ENCODE data around the gene SPRN.
"Not testable (repeated sequence)": the region's sequence is repeated elsewhere in the genome, so short reads cannot be mapped to it uniquely, and the experiment has no call there.

Gene SPRN

GRCh38 chr10:133424601-133425000 is at the start of gene SPRN:
Gene SPRN, minus strand, starts transcription at chr10:133424625. Its CDS starts 944 bp downstream, at chr10:133423681.
- not testable (repeated sequence) for DNase-seq

GRCh38 chr10:133474027-133474426 is 49.6 kb upstream of the SPRN start:
- no peak for DNase-seq

- DNase-seq = no peak
These were observed 48.8 kb upstream of the SPRN start for GRCh38 chr10:133473270-133473669.

GRCh38 chr10:133471300-133472109 is 47.1 kb upstream of the SPRN start:
- DNase-seq = no peak

- not testable (repeated sequence) for DNase-seq
These were observed 44.8 kb upstream of the SPRN start for GRCh38 chr10:133469205-133469604.

- no peak for DNase-seq
These were observed 43.0 kb upstream of the SPRN start for GRCh38 chr10:133467286-133467911.

- DNase-seq = no peak
These were observed 42.4 kb upstream of the SPRN start for GRCh38 chr10:133466683-133467275.

GRCh38 chr10:133465950-133466474 is 41.6 kb upstream of the SPRN start:
- DNase-seq = no peak

- DNase-seq = no peak
These were observed 40.9 kb upstream of the SPRN start for GRCh38 chr10:133465191-133465949.

- no peak for DNase-seq
These were observed 40.2 kb upstream of the SPRN start for GRCh38 chr10:133464582-133465031.

GRCh38 chr10:133462512-133463305 is 38.3 kb upstream of the SPRN start:
- DNase-seq = no peak

GRCh38 chr10:133461841-133462240 is 37.4 kb upstream of the SPRN start:
- no peak for DNase-seq

GRCh38 chr10:133461027-133461426 is 36.6 kb upstream of the SPRN start:
- no peak for DNase-seq

- no peak for DNase-seq
These were observed 35.9 kb upstream of the SPRN start for GRCh38 chr10:133460208-133460769.

GRCh38 chr10:133459454-133460207 is 35.2 kb upstream of the SPRN start:
- DNase-seq = no peak

GRCh38 chr10:133458710-133459453 is 34.5 kb upstream of the SPRN start:
- no peak for DNase-seq

- DNase-seq = no peak
These were observed 33.7 kb upstream of the SPRN start for GRCh38 chr10:133458021-133458709.

GRCh38 chr10:133457100-133457841 is 32.8 kb upstream of the SPRN start:
- DNase-seq = no peak
